IMR-90 (cell line): ENCODE results near the gene GAS2L3. TPM values are rescaled to one million over a fixed set of nuclear protein-coding genes. Genes with fewer than 3 reads are reported as not detected.

ENCODE experiments used
- ATAC-seq: fragments of 200-7000 bp; cut with Tn5 transposase; 2 replicates; pipeline ENCODE4 v1.9.1; 2020; ENCODE audit warnings: low read depth, mild to moderate bottlenecking, moderate library complexity
- BruUV-seq: library from RNA; stranded (reverse); fragments of 400-500 nt; replicated peaks from 2 replicates; lab custom pipeline; 2021; lab: Mats Ljungman, UMichigan
- CTCF ChIA-PET: fragments of 300-600 bp; formaldehyde crosslinking; extraction: SDS; loops from one replicate; lab custom pipeline; 2021; ENCODE audit warnings: antibody characterized with exemption; lab: Yijun Ruan, JAX
- POLR2A ChIA-PET: fragments of 300-600 bp; sonication (Branson Sonifier 250); formaldehyde crosslinking; loops from one replicate; lab custom pipeline; 2022; ENCODE audit warnings: antibody characterized with exemption; ENCODE audit not compliant: unreplicated experiment; lab: Charles Lee
- DNase-seq: peaks from one replicate; pipeline ENCODE4 v3.0.0; 2013
- H2AFZ ChIP-seq: replicated peaks from 2 replicates; pipeline ENCODE3; 2013; ENCODE audit warnings: low read length, mild to moderate bottlenecking; ENCODE audit not compliant: poor library complexity
- H2AK5ac ChIP-seq: 2 replicates; pipeline ENCODE4 v1.6.1; 2013; ENCODE audit warnings: low read depth, low read length, inconsistent platforms
- H2AK9ac ChIP-seq: replicated peaks from 2 replicates; pipeline ENCODE3; 2013; ENCODE audit warnings: mild to moderate bottlenecking, low read depth, low read length, moderate library complexity; ENCODE audit not compliant: poor library complexity
- H2BK120ac ChIP-seq: 2 replicates; pipeline ENCODE4 v1.6.1; 2013; ENCODE audit warnings: low read depth, low read length, inconsistent platforms
- H2BK15ac ChIP-seq: 3 replicates; pipeline ENCODE4 v1.6.1; 2013; ENCODE audit warnings: low read depth, low read length, inconsistent platforms
- H2BK20ac ChIP-seq: 2 replicates; pipeline ENCODE4 v1.6.1; 2013; ENCODE audit warnings: low read depth, mild to moderate bottlenecking, inconsistent platforms, low read length, moderate library complexity
- H2BK5ac ChIP-seq: 2 replicates; pipeline ENCODE4 v1.6.1; 2013; ENCODE audit warnings: mild to moderate bottlenecking, low read depth, low read length, inconsistent platforms; ENCODE audit not compliant: poor library complexity, severe bottlenecking
- H3K14ac ChIP-seq: replicated peaks from 2 replicates; pipeline ENCODE4 v1.6.1; 2013; ENCODE audit warnings: low read depth, low read length, inconsistent platforms
- H3K18ac ChIP-seq: 2 replicates; pipeline ENCODE4 v1.6.1; 2013; ENCODE audit warnings: low read depth, low read length, control low read depth
- H3K23ac ChIP-seq: 2 replicates; pipeline ENCODE4 v1.6.1; 2013; ENCODE audit warnings: low read depth, low read length, inconsistent platforms
- H3K27ac ChIP-seq: 2 replicates; pipeline ENCODE4 v1.5.1; 2013; ENCODE audit warnings: mild to moderate bottlenecking, control low read depth, low read length; ENCODE audit not compliant: insufficient read depth
- H3K27me3 ChIP-seq: 2 replicates; pipeline ENCODE4 v1.6.1; 2013; ENCODE audit warnings: low read length; ENCODE audit not compliant: control insufficient read depth, insufficient read depth
- H3K36me3 ChIP-seq: 2 replicates; pipeline ENCODE4 v1.6.1; 2013; ENCODE audit warnings: low read length, mixed read lengths; ENCODE audit not compliant: control insufficient read depth, insufficient read depth
- H3K4ac ChIP-seq: 2 replicates; pipeline ENCODE4 v1.6.1; 2013; ENCODE audit warnings: low read depth, low read length, inconsistent platforms
- H3K4me1 ChIP-seq: 2 replicates; pipeline ENCODE4 v1.6.1; 2013; ENCODE audit warnings: low read length, mixed read lengths; ENCODE audit not compliant: control insufficient read depth, insufficient read depth
- H3K4me2 ChIP-seq: 2 replicates; pipeline ENCODE4 v1.6.1; 2013; ENCODE audit warnings: low read depth, mild to moderate bottlenecking, control low read depth, low read length, moderate library complexity
- H3K4me3 ChIP-seq: 2 replicates; pipeline ENCODE4 v1.5.1; 2013; ENCODE audit warnings: low read depth, mild to moderate bottlenecking, control low read depth, low read length, moderate library complexity; ENCODE audit not compliant: insufficient read depth
- H3K56ac ChIP-seq: 2 replicates; pipeline ENCODE4 v1.6.1; 2013; ENCODE audit warnings: low read length, inconsistent platforms; ENCODE audit not compliant: insufficient read depth; ENCODE audit errors: extremely low read depth
- H3K79me1 ChIP-seq, 2 experiments: 2 replicates each; pipeline ENCODE4 v1.6.1; 2013; ENCODE audit warnings: low read length in 2 of 2, inconsistent platforms in 1 of 2, low read depth in 1 of 2
- H3K9ac ChIP-seq: 2 replicates; pipeline ENCODE4 v1.6.1; 2013; ENCODE audit warnings: low read depth, low read length, control low read depth
- H3K9me1 ChIP-seq: 2 replicates; pipeline ENCODE4 v1.6.1; 2013; ENCODE audit warnings: low read length, inconsistent platforms; ENCODE audit not compliant: insufficient read depth
- H3K9me3 ChIP-seq: 2 replicates; pipeline ENCODE4 v1.6.1; 2013; ENCODE audit warnings: low read length; ENCODE audit not compliant: control insufficient read depth, insufficient read depth
- H4K20me1 ChIP-seq: 2 replicates; pipeline ENCODE4 v1.6.1; 2013; ENCODE audit warnings: low read length, inconsistent platforms; ENCODE audit not compliant: insufficient read depth
- H4K5ac ChIP-seq: 2 replicates; pipeline ENCODE4 v1.6.1; 2013; ENCODE audit warnings: mild to moderate bottlenecking, low read depth, low read length, control low read depth
- H4K8ac ChIP-seq, 2 experiments: 2 replicates each; pipeline ENCODE4 v1.6.1; 2013; ENCODE audit warnings: low read depth in 2 of 2, low read length in 2 of 2, control low read depth in 1 of 2, inconsistent platforms in 1 of 2
- H4K91ac ChIP-seq: 2 replicates; pipeline ENCODE4 v1.6.1; 2013; ENCODE audit warnings: low read depth, low read length, inconsistent platforms; ENCODE audit not compliant: insufficient read depth
- BHLHE40 ChIP-seq: fragments of 150-350 bp; IDR thresholded peaks from 2 replicates; pipeline ENCODE4 v1.6.1; 2016; ENCODE audit warnings: mild to moderate bottlenecking, low read depth, low read length
- CEBPB ChIP-seq: IDR thresholded peaks from 2 replicates; pipeline ENCODE4 v1.6.1; 2012; ENCODE audit warnings: low read depth, low read length, improper control_type of control experiment
- NFE2L2 ChIP-seq: fragments of 150-350 bp; IDR thresholded peaks from 2 replicates; pipeline ENCODE4 v1.6.1; 2016; ENCODE audit warnings: low read depth, mild to moderate bottlenecking, low read length
- POLR2A ChIP-seq: IDR thresholded peaks from 2 replicates; pipeline ENCODE4 v1.6.1; 2012; ENCODE audit warnings: mild to moderate bottlenecking, low read depth, low read length
- WGBS, 2 experiments: methylation state at CpG; one replicate each; pipeline versions ENCODE4 v1.1.5 to v1.1.7; 2013; ENCODE audit warnings: missing lambda C conversion rate in 2 of 2; ENCODE audit not compliant: insufficient read length in 1 of 2; ENCODE audit errors: extremely low coverage in 2 of 2; 5-methylcytosine and 5-hydroxymethylcytosine counted together
- dilution Hi-C: fragments of 300-500 bp; cut with HindIII; formaldehyde crosslinking; loops from one replicate; pipeline ENCODE4 v1.14.3; 2018; ENCODE audit warnings: low sequenced_read_pairs; ENCODE audit not compliant: unreplicated experiment
- in situ Hi-C: fragments of 300-500 bp; cut with MboI; formaldehyde crosslinking; loops from 3 replicates; pipeline ENCODE4 v1.14.3; 2019; ENCODE audit warnings: low sequenced_read_pairs, inconsistent platforms, mixed read lengths
- intact Hi-C: fragments of 100-400 bp; cut with micrococcal nuclease; formaldehyde crosslinking; loops from 2 replicates; pipeline ENCODE4 v1.10.0; 2022
- polyA plus RNA-seq, 3 experiments: library from polyadenylated mRNA; depleted of rRNA; stranded (reverse); fragments of >200 nt; gene quantifications; 2 replicates each; pipeline ENCODE4 v1.2.3, GENCODE V29; 2012; ENCODE audit warnings: low replicate concordance in 1 of 3
- total RNA-seq: library from RNA; depleted of rRNA; stranded (reverse); fragments of >200 nt; gene quantifications from 2 replicates; pipeline ENCODE4 v1.2.3, GENCODE V29; 2012

The GAS2L3 gene
- total and polyA plus RNA-seq, 2 of the 4 experiments (the other 2 are of a cell fraction): 5.2 to 15.6 TPM

DNA sequence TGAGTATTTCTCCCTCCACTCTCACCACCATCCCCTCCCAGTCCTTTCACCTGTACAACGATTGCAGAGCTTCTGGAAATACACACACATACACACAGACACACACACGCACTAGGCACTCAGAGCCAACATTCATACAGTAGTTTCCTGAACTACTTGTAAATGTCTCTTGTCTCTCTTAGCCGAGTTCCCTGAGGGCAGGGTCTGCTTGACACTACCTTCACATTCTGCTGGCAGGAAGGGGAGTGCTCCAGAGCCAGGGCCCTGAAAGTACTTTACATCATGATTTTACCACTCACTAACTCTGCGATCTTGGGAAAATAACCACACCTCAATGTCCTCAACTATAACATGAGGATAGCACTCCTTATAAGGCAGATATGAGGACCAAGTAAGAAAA is 82.7 kb downstream of the GAS2L3 start:
- POLR2A ChIA-PET: no interaction called here
- in situ Hi-C loops (no loop called here), intact Hi-C loops (no loop called here), dilution Hi-C loops (no loop called here)
- H3K4me1 ChIP-seq: no peaks in the 10 kb centered on the region
- H2AK9ac ChIP-seq: no peak overlapping the region
- H4K91ac ChIP-seq: no peak overlapping the region
- CTCF ChIA-PET: interaction anchor here (1.4 kb wide), 1 partner anchor 15 kb away, joined by 3 read pairs; no protein-coding TSS in a partner anchor
- no peak overlapping the region for H4K5ac ChIP-seq
- H2BK5ac ChIP-seq: no peak overlapping the region
- H3K9me1 ChIP-seq: no peaks in the 10 kb centered on the region
- no peaks in the 10 kb centered on the region for H3K27me3 ChIP-seq
- H3K18ac ChIP-seq: no peak overlapping the region
- H3K27ac ChIP-seq: no peak overlapping the region
- H3K9me3 ChIP-seq: no peaks in the 10 kb centered on the region; the same call in 1 of the 2 replicates
- H3K4ac ChIP-seq: no peak overlapping the region
- H3K23ac ChIP-seq: no peak overlapping the region
- no peak overlapping the region for H2AK5ac ChIP-seq
- DNase-seq: no peak
- no TSS peak for BruUV-seq
- no peak for ATAC-seq
- H2BK15ac ChIP-seq: no peak overlapping the region
- no peak overlapping the region for H3K4me2 ChIP-seq
- no peak overlapping the region for H3K56ac ChIP-seq
- H2BK20ac ChIP-seq: no peak overlapping the region
- no peak overlapping the region for H2BK120ac ChIP-seq
- H4K20me1 ChIP-seq: no peaks in the 10 kb centered on the region
- H3K9ac ChIP-seq: no peak overlapping the region
- H3K79me1 ChIP-seq: no peaks in the 10 kb centered on the region
- no peak overlapping the region for H4K8ac ChIP-seq
- no peak overlapping the region for H3K14ac ChIP-seq
- no peaks in the 10 kb centered on the region for H3K36me3 ChIP-seq
- no peak for TF ChIP-seq POLR2A
- TF ChIP-seq BHLHE40: no peak
- no peak for TF ChIP-seq NFE2L2
- TF ChIP-seq CEBPB: no peak
- H2AFZ ChIP-seq: no peak overlapping the region
- H3K4me3 ChIP-seq: no peak overlapping the region
- WGBS, 2 experiments: no CpG with 5 or more reads among the region's 4 CpGs
